ENCODE measurements around the gene NFASC. TPM values are rescaled to one million over a fixed set of nuclear protein-coding genes. Genes with fewer than 3 reads are reported as not detected.

The NFASC gene
- total RNA-seq, 2 donors from 2014 or later = 0.11 to 1.8 TPM

- ATAC-seq (no peak), DNase-seq (ENCODE audit: low spot score in 2 of 2) (no peak)
- Mint-ChIP-seq H3K27ac (no peak overlapping the region), H3K36me3 (no peaks in the 10 kb centered on the region), H3K9me3 (no peaks in the 10 kb centered on the region)
Measured at GRCh38 chr1:204846546-204846945, 24.1 kb upstream of the NFASC start.

GRCh38 chr1:204848579-204848978 is 22.1 kb upstream of the NFASC start:
- DNase-seq (ENCODE audit: low spot score in 2 of 2) = no peak
- Mint-ChIP-seq H3K9me3 (no peaks in the 10 kb centered on the region), H3K27ac (no peak overlapping the region), H3K36me3 (no peaks in the 10 kb centered on the region)
- ATAC-seq = no peak

GRCh38 chr1:204852854-204853253 is 17.8 kb upstream of the NFASC start:
- Mint-ChIP-seq H3K36me3 (no peaks in the 10 kb centered on the region), H3K27ac (peak overlapping the region in 1 of 2 donors; percentile 18), H3K9me3 (no peaks in the 10 kb centered on the region)
- DNase-seq (ENCODE audit: low spot score in 2 of 2) = no peak
- no peak for ATAC-seq

GRCh38 chr1:204853436-204853835 is 17.2 kb upstream of the NFASC start:
- no peaks in the 10 kb centered on the region for H3K36me3 Mint-ChIP-seq
- DNase-seq (ENCODE audit: low spot score in 2 of 2) (no peak), ATAC-seq (no peak)
- no peak overlapping the region for H3K27ac Mint-ChIP-seq
- no peaks in the 10 kb centered on the region for H3K9me3 Mint-ChIP-seq

- Mint-ChIP-seq H3K9me3 (no peaks in the 10 kb centered on the region), H3K36me3 (no peaks in the 10 kb centered on the region), H3K27ac (no peak overlapping the region)
- DNase-seq (ENCODE audit: low spot score in 2 of 2) (no peak), ATAC-seq (no peak)
Measured at GRCh38 chr1:204854286-204854685, 16.4 kb upstream of the NFASC start.

GRCh38 chr1:204858363-204858821 is 12.3 kb upstream of the NFASC start:
- no peak for ATAC-seq

GRCh38 chr1:204859861-204860267 is 10.8 kb upstream of the NFASC start:
- ATAC-seq (no peak), DNase-seq (ENCODE audit: low spot score in 2 of 2) (no peak)
- Mint-ChIP-seq H3K36me3 (no peaks in the 10 kb centered on the region), H3K27ac (no peak overlapping the region), H3K9me3 (no peaks in the 10 kb centered on the region)

More at GRCh38 chr1:204858363-204858821, 12.3 kb upstream of the NFASC start:
- DNase-seq (ENCODE audit: low spot score in 2 of 2) = no peak
- Mint-ChIP-seq H3K36me3 (no peaks in the 10 kb centered on the region), H3K9me3 (no peaks in the 10 kb centered on the region), H3K27ac (no peak overlapping the region)

- ATAC-seq (no peak), DNase-seq (ENCODE audit: low spot score in 2 of 2) (no peak)
- Mint-ChIP-seq H3K36me3 (no peaks in the 10 kb centered on the region), H3K27ac (no peak overlapping the region), H3K9me3 (no peaks in the 10 kb centered on the region)
Measured at GRCh38 chr1:204863024-204863423, 7.6 kb upstream of the NFASC start.

- DNase-seq (ENCODE audit: low spot score in 2 of 2) = no peak
- no peaks in the 10 kb centered on the region for H3K36me3 Mint-ChIP-seq
- no peak overlapping the region for H3K27ac Mint-ChIP-seq
- ATAC-seq = no peak
- no peaks in the 10 kb centered on the region for H3K9me3 Mint-ChIP-seq
Measured at GRCh38 chr1:204863730-204864129, 6.9 kb upstream of the NFASC start.

- Mint-ChIP-seq H3K9me3 (no peaks in the 10 kb centered on the region), H3K27ac (no peak overlapping the region), H3K36me3 (no peaks in the 10 kb centered on the region)
- DNase-seq (ENCODE audit: low spot score in 2 of 2) (no peak), ATAC-seq (no peak)
Measured at GRCh38 chr1:204866051-204866596, 4.5 kb upstream of the NFASC start.

- H3K27ac Mint-ChIP-seq = peak overlapping the region in 1 of 2 donors; percentile 0
- no peaks in the 10 kb centered on the region for H3K9me3 Mint-ChIP-seq
- H3K36me3 Mint-ChIP-seq = no peaks in the 10 kb centered on the region
- no peak for ATAC-seq
- no peak for DNase-seq (ENCODE audit: low spot score in 2 of 2)
Measured at GRCh38 chr1:204867203-204867602, 3.5 kb upstream of the NFASC start.

GRCh38 chr1:204867666-204868339 is 2.9 kb upstream of the NFASC start:
- no peaks in the 10 kb centered on the region for H3K36me3 Mint-ChIP-seq
- peak overlapping the region in 1 of 2 donors; percentile 0 for H3K27ac Mint-ChIP-seq
- DNase-seq (ENCODE audit: low spot score in 2 of 2) = no peak
- H3K9me3 Mint-ChIP-seq = no peaks in the 10 kb centered on the region
- no peak for ATAC-seq

- Mint-ChIP-seq H3K27ac (no peak overlapping the region), H3K36me3 (no peaks in the 10 kb centered on the region), H3K9me3 (no peaks in the 10 kb centered on the region)
- ATAC-seq (no peak), DNase-seq (ENCODE audit: low spot score in 2 of 2) (no peak)
Measured at GRCh38 chr1:204868340-204868700, 2.3 kb upstream of the NFASC start.

- Mint-ChIP-seq H3K27ac (no peak overlapping the region), H3K9me3 (no peaks in the 10 kb centered on the region), H3K36me3 (no peaks in the 10 kb centered on the region)
- ATAC-seq (no peak), DNase-seq (ENCODE audit: low spot score in 2 of 2) (no peak)
Measured at GRCh38 chr1:204869097-204869496, 1.6 kb upstream of the NFASC start.

GRCh38 chr1:204871405-204872037 is 859 bp downstream of the NFASC start:
- H3K27ac Mint-ChIP-seq = peak overlapping the region in 1 of 2 donors; percentile 78
- no peak for DNase-seq (ENCODE audit: low spot score in 2 of 2)
- peak in 1 of 2 donors; percentile 22 for ATAC-seq
- no peaks in the 10 kb centered on the region for H3K36me3 Mint-ChIP-seq
- H3K9me3 Mint-ChIP-seq = no peaks in the 10 kb centered on the region

GRCh38 chr1:204872262-204872881 is 1.7 kb downstream of the NFASC start:
- DNase-seq (ENCODE audit: low spot score in 2 of 2) = no peak
- ATAC-seq = no peak
- Mint-ChIP-seq H3K36me3 (no peaks in the 10 kb centered on the region), H3K9me3 (no peaks in the 10 kb centered on the region), H3K27ac (no peak overlapping the region)

- ATAC-seq (no peak), DNase-seq (ENCODE audit: low spot score in 2 of 2) (no peak)
- Mint-ChIP-seq H3K36me3 (no peaks in the 10 kb centered on the region), H3K27ac (no peak overlapping the region), H3K9me3 (no peaks in the 10 kb centered on the region)
Measured at GRCh38 chr1:204873176-204873575, 2.5 kb downstream of the NFASC start.
